ELR (cell line): ENCODE measurements around the gene GRIN3A.
"Not testable (repeated sequence)": the region's sequence is repeated elsewhere in the genome, so short reads cannot be mapped to it uniquely, and the experiment has no call there.

Experiments used
- DNase-seq: peaks from one replicate; pipeline ENCODE4 v3.0.0-alpha.2; 2015; ENCODE audit warnings: low read depth

Gene GRIN3A

GRCh38 chr9:101738566-101739183 is at the start of gene GRIN3A:
Gene GRIN3A (minus strand): TSS chr9:101738647. CDS start chr9:101737979, 668 bp downstream.
- DNase-seq: peak; percentile 34

GRCh38 chr9:101787891-101788290 is 49.4 kb upstream of the GRIN3A start:
- no peak for DNase-seq

GRCh38 chr9:101778332-101778731 is 39.9 kb upstream of the GRIN3A start:
- DNase-seq: no peak

- no peak for DNase-seq
Measured at GRCh38 chr9:101764472-101764871, 26.0 kb upstream of the GRIN3A start.

- DNase-seq: no peak
Measured at GRCh38 chr9:101758304-101758930, 20.0 kb upstream of the GRIN3A start.

GRCh38 chr9:101753716-101754115 is 15.3 kb upstream of the GRIN3A start:
- no peak for DNase-seq

GRCh38 chr9:101751895-101752294 is 13.4 kb upstream of the GRIN3A start:
- DNase-seq: no peak

- DNase-seq: no peak
Measured at GRCh38 chr9:101739311-101739710, 864 bp upstream of the GRIN3A start.

GRCh38 chr9:101737705-101738565 is 512 bp downstream of the GRIN3A start:
- DNase-seq: peak; percentile 12

- no peak for DNase-seq
Measured at GRCh38 chr9:101737165-101737704, 1.2 kb downstream of the GRIN3A start.

GRCh38 chr9:101736717-101737116 is 1.7 kb downstream of the GRIN3A start:
- DNase-seq: peak; percentile 22

GRCh38 chr9:101731429-101731828 is 7.0 kb downstream of the GRIN3A start:
- no peak for DNase-seq

GRCh38 chr9:101727612-101728524 is 10.6 kb downstream of the GRIN3A start:
- DNase-seq: peak; percentile 45

- DNase-seq: not testable (repeated sequence)
Measured at GRCh38 chr9:101724271-101724670, 14.2 kb downstream of the GRIN3A start.

- no peak for DNase-seq
Measured at GRCh38 chr9:101718192-101718591, 20.3 kb downstream of the GRIN3A start.

- no peak for DNase-seq
Measured at GRCh38 chr9:101716629-101717028, 21.8 kb downstream of the GRIN3A start.

- DNase-seq: peak; percentile 55
Measured at GRCh38 chr9:101711330-101711941, 27.0 kb downstream of the GRIN3A start.

GRCh38 chr9:101708855-101709254 is 29.6 kb downstream of the GRIN3A start:
- no peak for DNase-seq

- DNase-seq: no peak
Measured at GRCh38 chr9:101707721-101708120, 30.7 kb downstream of the GRIN3A start.

- no peak for DNase-seq
Measured at GRCh38 chr9:101706997-101707396, 31.4 kb downstream of the GRIN3A start.

GRCh38 chr9:101706261-101706798 is 32.1 kb downstream of the GRIN3A start:
- no peak for DNase-seq
